Muscle layer of duodenum (tissue), 2 donors: ENCODE measurements around the gene RASAL1.

ENCODE experiments used
- H3K27ac ChIP-seq: one replicate; pipeline ENCODE4 v1.7.0; 2013; ENCODE audit warnings: mild to moderate bottlenecking, low read length
- H3K27me3 ChIP-seq: one replicate; pipeline ENCODE4 v1.7.0; 2013; ENCODE audit warnings: low read depth, mild to moderate bottlenecking, control low read depth, low read length
- H3K36me3 ChIP-seq, 2 donors: one replicate each; pipeline ENCODE4 v1.7.0; 2013; ENCODE audit warnings: low read length in 2 of 2, control low read depth in 1 of 2, mild to moderate bottlenecking in 1 of 2; ENCODE audit not compliant: insufficient read depth in 2 of 2, control insufficient read depth in 1 of 2
- H3K4me1 ChIP-seq, 2 donors: one replicate each; pipeline ENCODE4 v1.7.0; 2013; ENCODE audit warnings: low read length in 2 of 2, mild to moderate bottlenecking in 2 of 2, control low read depth in 1 of 2, moderate library complexity in 1 of 2; ENCODE audit not compliant: insufficient read depth in 2 of 2, control insufficient read depth in 1 of 2
- H3K4me3 ChIP-seq, 2 donors: one replicate each; pipeline ENCODE4 v1.7.0; 2013; ENCODE audit warnings: low read length in 2 of 2, low read depth in 1 of 2, mild to moderate bottlenecking in 1 of 2
- H3K9me3 ChIP-seq, 2 donors: one replicate each; pipeline ENCODE4 v1.7.0; 2013; ENCODE audit warnings: low read length in 2 of 2, control low read depth in 1 of 2, mild to moderate bottlenecking in 1 of 2; ENCODE audit not compliant: control insufficient read depth in 1 of 2
- donor health status: healthy.

Gene RASAL1

DNA sequence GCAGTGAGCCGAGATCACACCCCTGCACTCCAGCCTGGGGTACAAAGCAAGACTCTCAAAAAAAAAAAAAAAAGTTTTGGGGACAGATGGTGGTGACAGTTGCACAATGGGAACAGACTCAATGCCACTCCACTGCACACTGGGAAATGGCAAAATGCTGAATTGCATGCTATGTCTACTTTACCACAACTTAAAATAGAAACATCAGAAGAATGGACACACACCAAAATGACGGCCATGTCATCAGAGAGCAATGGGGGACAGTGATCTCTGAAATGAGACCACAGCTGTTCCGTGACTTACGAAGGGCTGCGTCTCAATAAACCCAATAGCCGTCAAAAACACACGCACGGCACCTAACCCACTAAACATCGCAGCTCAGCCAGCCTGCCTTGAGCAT is 36.0 kb upstream of the RASAL1 start:
- H3K4me3 ChIP-seq = no peak overlapping the region
- H3K9me3 ChIP-seq = no peaks in the 10 kb centered on the region
- H3K4me1 ChIP-seq = no peaks in the 10 kb centered on the region
- no peaks in the 10 kb centered on the region for H3K27me3 ChIP-seq
- no peak overlapping the region for H3K27ac ChIP-seq
- H3K36me3 ChIP-seq = peaks cover 40 to 87% of the 10 kb centered on the region in 2 donors

- peaks cover 41 to 87% of the 10 kb centered on the region in 2 donors for H3K36me3 ChIP-seq
- no peaks in the 10 kb centered on the region for H3K27me3 ChIP-seq
- H3K9me3 ChIP-seq = no peaks in the 10 kb centered on the region
- no peak overlapping the region for H3K27ac ChIP-seq
- no peak overlapping the region for H3K4me3 ChIP-seq
- H3K4me1 ChIP-seq = no peaks in the 10 kb centered on the region
Measured at GRCh38 chr12:113170926-113171325, 35.4 kb upstream of the RASAL1 start.

- no peaks in the 10 kb centered on the region for H3K27me3 ChIP-seq
- H3K4me3 ChIP-seq = no peak overlapping the region
- H3K27ac ChIP-seq = no peak overlapping the region
- peaks cover 45 to 91% of the 10 kb centered on the region in 2 donors for H3K36me3 ChIP-seq
- no peaks in the 10 kb centered on the region for H3K4me1 ChIP-seq
- H3K9me3 ChIP-seq = no peaks in the 10 kb centered on the region
Measured at GRCh38 chr12:113170457-113170856, 34.9 kb upstream of the RASAL1 start.

DNA sequence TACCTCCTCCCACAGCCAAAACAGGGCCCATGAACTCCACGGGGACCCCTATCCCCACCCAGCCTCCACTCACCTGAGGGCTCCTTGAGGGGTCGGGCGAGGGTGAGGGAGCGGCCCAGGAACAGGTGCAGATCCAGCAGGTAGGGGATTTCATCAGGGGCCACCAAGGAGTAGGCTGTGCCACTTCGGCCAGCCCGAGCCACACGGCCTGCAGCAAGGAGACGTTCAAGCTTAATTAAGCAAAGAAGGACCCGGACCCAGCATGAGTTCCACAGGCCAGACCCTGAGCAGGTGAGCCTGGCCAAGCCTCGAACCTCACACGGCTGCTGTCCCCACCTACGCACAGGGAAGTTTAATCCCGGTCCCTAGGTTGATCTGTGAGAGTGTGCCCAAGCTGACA is 34.1 kb upstream of the RASAL1 start:
- Histone ChIP-seq H3K27ac (no peak overlapping the region), H3K4me1 (no peaks in the 10 kb centered on the region), H3K36me3 (peaks cover 52 to 93% of the 10 kb centered on the region in 2 donors), H3K27me3 (no peaks in the 10 kb centered on the region), H3K4me3 (no peak overlapping the region), H3K9me3 (no peaks in the 10 kb centered on the region)

DNA sequence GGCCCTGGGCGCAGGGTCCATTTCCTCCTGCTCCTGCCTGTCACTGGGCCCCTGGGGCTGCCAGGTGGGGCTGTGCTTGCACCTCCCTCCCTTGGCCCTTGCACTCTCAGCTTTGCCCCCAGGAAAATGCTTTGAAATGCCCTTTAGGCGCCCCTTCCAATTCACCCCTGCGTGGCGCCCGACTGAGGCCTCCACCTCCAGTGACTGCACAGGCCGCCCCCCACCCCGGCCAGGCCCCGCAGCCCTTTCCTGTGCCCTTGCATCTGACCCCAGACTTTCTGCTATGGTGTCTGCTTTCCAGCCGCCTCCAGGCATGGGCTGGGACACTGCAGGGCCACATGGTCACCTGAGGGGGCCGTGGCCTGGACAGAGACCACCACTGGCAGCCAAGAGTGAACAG is 32.3 kb upstream of the RASAL1 start:
- no peak overlapping the region for H3K4me3 ChIP-seq
- H3K4me1 ChIP-seq = no peaks in the 10 kb centered on the region
- no peaks in the 10 kb centered on the region for H3K27me3 ChIP-seq
- no peaks in the 10 kb centered on the region for H3K9me3 ChIP-seq
- no peak overlapping the region for H3K27ac ChIP-seq
- H3K36me3 ChIP-seq = peaks cover 49 to 95% of the 10 kb centered on the region in 2 donors

DNA sequence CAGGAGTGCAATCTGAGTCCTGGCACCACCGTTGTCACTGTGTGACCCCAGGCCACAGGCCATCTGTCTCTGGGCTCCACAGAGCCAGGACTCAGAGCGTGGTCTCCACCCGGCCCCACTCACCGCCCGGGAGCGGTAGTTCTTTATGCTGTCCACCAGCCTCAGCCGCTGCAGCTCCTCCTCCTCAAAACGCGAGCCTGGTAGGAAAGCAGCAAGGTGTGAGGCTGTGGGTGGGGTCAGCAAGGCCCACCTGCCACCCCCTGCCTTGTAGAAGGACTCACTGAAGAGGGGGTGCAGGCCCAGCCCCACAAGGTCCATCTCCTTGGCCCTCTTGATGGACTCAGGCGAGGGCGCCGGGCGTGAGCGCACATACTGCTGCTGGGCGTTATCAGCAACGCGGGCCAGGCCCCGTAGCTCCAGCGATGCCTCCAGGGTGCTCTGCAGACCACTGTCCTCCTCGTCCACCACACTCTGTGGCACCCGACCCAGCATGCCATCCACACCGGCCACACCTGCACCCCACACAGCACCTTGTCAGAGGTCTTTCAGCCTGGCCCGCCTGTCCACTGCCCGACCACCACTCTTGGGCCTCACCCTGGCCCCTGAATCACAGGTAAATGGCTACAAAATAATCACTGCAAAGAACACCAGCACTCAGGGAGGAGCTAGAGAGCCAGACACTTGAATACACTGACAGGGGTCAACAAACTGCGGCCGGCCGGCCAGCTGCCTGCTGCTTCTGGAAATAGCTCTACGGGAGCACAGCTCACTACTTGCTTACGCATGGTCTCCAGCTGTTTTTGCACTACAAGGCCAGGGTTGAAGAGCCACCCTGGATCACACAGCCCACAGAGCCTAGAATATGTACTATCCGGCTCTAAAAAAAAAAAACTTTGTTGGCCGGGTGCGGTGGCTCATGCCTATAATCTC is 30.2 kb upstream of the RASAL1 start:
- no peaks in the 10 kb centered on the region for H3K9me3 ChIP-seq
- peaks cover 38 to 93% of the 10 kb centered on the region in 2 donors for H3K36me3 ChIP-seq
- H3K27me3 ChIP-seq = no peaks in the 10 kb centered on the region
- H3K4me1 ChIP-seq = peaks cover 0 to 5% of the 10 kb centered on the region in 2 donors
- H3K27ac ChIP-seq = no peak overlapping the region
- no peak overlapping the region for H3K4me3 ChIP-seq

DNA sequence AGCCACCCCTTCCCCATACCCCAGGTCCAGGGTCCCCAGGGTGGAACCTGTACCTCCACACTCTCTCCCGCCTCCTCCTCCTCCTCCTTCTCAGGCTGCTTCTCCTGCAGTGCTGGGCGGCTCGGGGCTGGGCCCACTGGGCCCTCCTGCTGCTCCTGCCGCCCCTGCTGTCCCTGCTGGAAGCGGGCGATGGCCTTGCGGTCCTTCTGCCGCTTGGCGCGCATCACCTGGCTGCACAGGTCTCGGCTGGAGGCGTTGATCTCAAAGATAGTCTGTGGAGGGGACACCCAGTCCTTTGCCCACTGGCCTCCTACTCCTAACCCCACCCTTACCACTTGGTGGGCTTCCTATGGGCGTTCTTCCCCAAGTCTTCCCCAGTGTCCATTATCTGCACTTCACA is 28.5 kb upstream of the RASAL1 start:
- no peaks in the 10 kb centered on the region for H3K9me3 ChIP-seq
- peaks cover 44 to 95% of the 10 kb centered on the region in 2 donors for H3K36me3 ChIP-seq

DNA sequence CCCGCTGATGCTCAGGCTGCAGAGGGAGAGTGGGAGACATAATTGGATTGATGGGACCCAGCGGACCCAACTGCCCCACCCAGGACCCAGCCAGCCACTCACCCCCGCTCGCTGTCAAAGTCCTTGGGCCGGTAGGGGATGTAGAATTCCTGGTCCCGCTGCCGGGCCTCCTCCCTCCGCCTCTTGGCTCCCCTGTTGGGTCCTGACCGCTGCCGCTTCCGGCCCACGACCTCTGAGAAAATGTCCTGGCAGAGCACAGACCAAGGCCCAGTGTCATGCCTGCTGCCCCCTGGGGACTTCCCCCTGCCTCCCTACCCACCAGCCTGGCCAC is 27.4 kb upstream of the RASAL1 start:
- Histone ChIP-seq H3K36me3 (peaks cover 51 to 95% of the 10 kb centered on the region in 2 donors), H3K4me1 (peaks cover 0 to 5% of the 10 kb centered on the region in 2 donors), H3K27me3 (no peaks in the 10 kb centered on the region), H3K4me3 (no peak overlapping the region), H3K9me3 (no peaks in the 10 kb centered on the region), H3K27ac (no peak overlapping the region)

More for the DNA sequence above, 28.5 kb upstream of the RASAL1 start:
- Histone ChIP-seq H3K4me3 (no peak overlapping the region), H3K4me1 (peaks cover 0 to 5% of the 10 kb centered on the region in 2 donors), H3K27ac (no peak overlapping the region), H3K27me3 (no peaks in the 10 kb centered on the region)

DNA sequence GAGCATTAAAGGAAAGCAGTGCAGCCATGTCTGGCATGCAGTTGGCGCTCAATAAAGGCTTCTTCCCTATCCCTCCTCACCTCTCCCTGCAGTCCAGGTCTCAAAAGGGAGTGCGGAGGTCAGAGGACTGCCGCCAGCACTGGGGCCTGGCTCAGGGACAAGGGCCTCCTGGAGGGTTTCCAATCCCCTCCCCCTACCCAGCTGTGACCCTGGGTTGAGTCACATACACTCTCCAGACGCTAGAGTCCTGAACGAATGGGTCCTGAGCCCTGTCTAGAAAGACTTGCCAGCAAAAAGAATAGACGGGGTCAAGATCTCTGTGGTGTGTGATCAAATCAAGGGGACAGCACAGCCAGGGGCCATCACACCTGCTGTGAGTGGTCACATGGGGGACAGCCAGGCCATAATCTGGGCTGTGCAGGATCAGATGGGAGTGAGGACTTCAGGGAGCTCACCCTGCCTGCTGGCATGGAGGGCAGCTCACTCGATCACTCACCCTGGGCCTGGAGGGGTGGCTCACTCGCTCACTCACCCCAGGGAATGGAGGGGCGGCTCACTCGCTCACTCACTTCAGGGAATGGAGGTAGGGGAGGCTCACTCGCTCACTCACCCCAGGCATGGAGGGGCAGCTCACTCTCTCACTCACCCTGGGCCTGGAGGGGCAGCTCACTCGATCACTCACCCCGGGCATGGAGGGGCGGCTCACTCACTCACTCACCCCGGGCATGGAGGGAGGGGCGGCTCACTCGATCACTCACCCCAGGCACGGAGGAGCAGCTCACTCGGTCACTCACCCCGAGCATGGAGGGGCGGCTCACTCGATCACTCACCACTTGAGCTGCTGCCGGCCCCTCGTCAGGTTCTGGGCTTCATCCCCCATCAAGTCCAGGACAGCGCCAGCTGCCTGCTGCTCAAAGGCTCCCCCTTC is 26.8 kb upstream of the RASAL1 start:
- Histone ChIP-seq H3K9me3 (no peaks in the 10 kb centered on the region), H3K36me3 (peaks cover 51 to 95% of the 10 kb centered on the region in 2 donors), H3K27me3 (no peaks in the 10 kb centered on the region), H3K27ac (no peak overlapping the region), H3K4me1 (peaks cover 0 to 5% of the 10 kb centered on the region in 2 donors), H3K4me3 (no peak overlapping the region)

DNA sequence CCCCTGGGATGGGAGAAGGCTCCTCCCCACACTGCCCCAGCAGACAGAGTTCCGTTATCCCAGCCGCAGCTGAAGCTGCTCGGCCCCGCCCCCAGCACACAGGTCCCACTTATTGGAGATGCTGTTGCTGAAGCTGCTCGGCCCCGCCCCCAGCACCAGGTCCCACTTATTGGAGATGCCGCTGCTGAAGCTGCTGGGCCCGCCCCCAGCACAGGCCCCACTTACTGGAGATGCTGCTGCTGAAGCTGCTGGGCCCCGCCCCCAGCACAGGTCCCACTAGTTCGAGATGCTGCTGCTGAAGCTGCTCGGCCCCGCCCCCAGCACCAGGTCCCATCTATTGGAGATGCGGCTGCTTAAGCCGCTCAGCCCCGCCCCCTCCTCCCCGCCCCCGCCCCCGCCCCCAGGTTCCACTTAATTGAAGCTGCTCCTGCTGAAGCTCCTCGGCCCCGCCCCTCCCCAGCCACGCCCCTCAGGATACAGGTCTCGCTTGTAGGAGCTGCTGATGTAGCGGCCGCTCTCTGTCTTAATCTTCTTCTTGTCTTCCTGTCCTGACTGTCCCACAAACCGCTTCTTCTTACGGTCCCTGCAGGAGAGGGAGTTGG is 26.0 kb upstream of the RASAL1 start:
- Histone ChIP-seq H3K4me3 (no peak overlapping the region), H3K9me3 (no peaks in the 10 kb centered on the region), H3K27ac (no peak overlapping the region), H3K27me3 (no peaks in the 10 kb centered on the region), H3K4me1 (peaks cover 0 to 5% of the 10 kb centered on the region in 2 donors), H3K36me3 (peaks cover 47 to 90% of the 10 kb centered on the region in 2 donors)

DNA sequence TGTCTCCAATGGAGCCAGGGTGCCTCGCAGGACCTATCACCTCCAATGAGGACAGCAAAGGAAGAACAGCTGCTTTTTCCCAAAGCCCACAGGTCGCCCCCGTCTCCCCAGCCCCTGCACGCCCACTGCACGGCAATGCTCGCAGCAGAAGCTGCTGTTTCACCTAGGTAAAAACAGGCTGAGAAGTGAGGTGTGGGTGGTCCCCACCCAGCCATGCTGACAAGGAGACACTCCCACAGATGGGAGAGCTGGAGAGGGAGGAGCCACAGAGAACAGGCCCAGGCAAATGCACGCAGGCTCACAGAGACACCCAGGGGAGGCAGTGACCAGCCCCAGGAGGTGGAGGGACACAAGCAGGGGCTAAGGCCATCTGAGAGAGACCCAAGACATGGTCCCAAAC is 24.4 kb upstream of the RASAL1 start:
- Histone ChIP-seq H3K4me1 (peaks cover 0 to 5% of the 10 kb centered on the region in 2 donors), H3K4me3 (no peak overlapping the region), H3K27me3 (peaks cover 6% of the 10 kb centered on the region), H3K36me3 (peaks cover 37 to 75% of the 10 kb centered on the region in 2 donors), H3K27ac (no peak overlapping the region), H3K9me3 (no peaks in the 10 kb centered on the region)
